HepG2 (cell line): ENCODE results near the gene PMEL. TPM values are rescaled to one million over a fixed set of nuclear protein-coding genes. Genes with fewer than 3 reads are reported as not detected.

Source experiments
- ARID4A ChIP-seq: sonication (generic); formaldehyde crosslinking; IDR thresholded peaks from 2 replicates; pipeline ENCODE4 v1.5.0; 2020; ENCODE audit warnings: mild to moderate bottlenecking, missing genetic modification reagents, borderline replicate concordance
- ATF1 ChIP-seq: IDR thresholded peaks from 2 replicates; pipeline ENCODE4 v1.6.1; 2016; ENCODE audit warnings: mild to moderate bottlenecking, control low read depth
- CERS6 ChIP-seq: sonication (generic); formaldehyde crosslinking; IDR thresholded peaks from 2 replicates; pipeline ENCODE4 v1.5.0; 2020; ENCODE audit warnings: missing genetic modification reagents
- GMEB2 ChIP-seq: IDR thresholded peaks from 2 replicates; pipeline ENCODE4 v1.6.1; 2016; ENCODE audit warnings: missing biosample characterization, missing genetic modification reagents, low read depth
- HOXD1 ChIP-seq: sonication (generic); formaldehyde crosslinking; IDR thresholded peaks from 2 replicates; pipeline ENCODE4 v1.5.0; 2020; ENCODE audit warnings: missing genetic modification reagents
- KDM5A ChIP-seq: fragments of 200-600 bp; sonication (generic); IDR thresholded peaks from 2 replicates; pipeline ENCODE4 v1.7.0; 2018; ENCODE audit warnings: antibody characterized with exemption, mild to moderate bottlenecking, low read length, borderline replicate concordance
- MAX ChIP-seq: IDR thresholded peaks from 2 replicates; pipeline ENCODE4 v1.6.1; 2012; ENCODE audit warnings: inconsistent platforms
- MED8 ChIP-seq: sonication (generic); formaldehyde crosslinking; IDR thresholded peaks from 2 replicates; pipeline ENCODE4 v1.8.1; 2023; ENCODE audit warnings: mild to moderate bottlenecking, missing genetic modification reagents; ENCODE audit not compliant: insufficient replicate concordance
- MIER2 ChIP-seq: IDR thresholded peaks from 2 replicates; pipeline ENCODE4 v1.6.1; 2016; ENCODE audit warnings: missing biosample characterization, missing genetic modification reagents
- NAIF1 ChIP-seq: sonication (generic); formaldehyde crosslinking; IDR thresholded peaks from 2 replicates; pipeline ENCODE4 v1.5.0; 2020; ENCODE audit warnings: mild to moderate bottlenecking, missing genetic modification reagents, borderline replicate concordance
- NONO ChIP-seq, 2 experiments: fragments of 450-650 bp in 1 of 2; sonication (generic) in 1 of 2; formaldehyde crosslinking in 1 of 2; IDR thresholded peaks in 1 of 2; conservative IDR thresholded peaks in 1 of 2; 2 replicates each; pipeline versions ENCODE4 v1.6.1 to v1.8.0; 2017 to 2022; ENCODE audit warnings: mild to moderate bottlenecking in 1 of 2, missing genetic modification reagents in 1 of 2, moderate library complexity in 1 of 2
- NPAS2 ChIP-seq: sonication (generic); formaldehyde crosslinking; IDR thresholded peaks from 2 replicates; pipeline ENCODE4 v1.8.0; 2022; ENCODE audit warnings: mild to moderate bottlenecking, missing genetic modification reagents, borderline replicate concordance
- POLR2AphosphoS2 ChIP-seq: IDR thresholded peaks from 2 replicates; pipeline ENCODE4 v1.6.1; 2011; ENCODE audit warnings: low read depth, low read length, improper control_type of control experiment
- SP5 ChIP-seq: IDR thresholded peaks from 2 replicates; pipeline ENCODE4 v1.6.1; 2016; ENCODE audit warnings: low read depth, borderline replicate concordance
- TGIF2 ChIP-seq: IDR thresholded peaks from 2 replicates; pipeline ENCODE4 v1.6.1; 2016; ENCODE audit warnings: control low read depth, missing compliant biosample characterization
- ZBTB2 ChIP-seq: sonication (generic); formaldehyde crosslinking; IDR thresholded peaks from 2 replicates; pipeline ENCODE4 v1.8.0; 2022; ENCODE audit warnings: low read depth, missing genetic modification reagents
- ZNF232 ChIP-seq: sonication (generic); formaldehyde crosslinking; IDR thresholded peaks from 2 replicates; pipeline ENCODE4 v1.4.0; 2020; ENCODE audit warnings: missing genetic modification reagents, borderline replicate concordance
- ZNF264 ChIP-seq: sonication (generic); formaldehyde crosslinking; IDR thresholded peaks from 2 replicates; pipeline ENCODE4 v1.4.0; 2020; ENCODE audit warnings: missing genetic modification reagents
- ZNF484 ChIP-seq: sonication (generic); formaldehyde crosslinking; IDR thresholded peaks from 2 replicates; pipeline ENCODE4 v1.5.1; 2020; ENCODE audit warnings: mild to moderate bottlenecking, low read depth, missing genetic modification reagents, borderline replicate concordance
- ZNF629 ChIP-seq: sonication (generic); formaldehyde crosslinking; conservative IDR thresholded peaks from 2 replicates; pipeline ENCODE4 v1.5.0; 2020; ENCODE audit warnings: missing genetic modification reagents
- polyA plus RNA-seq, 8 experiments: library from polyadenylated mRNA; depleted of rRNA in 3 of 8; stranded (reverse) in 7 of 8; unstranded in 1 of 8; fragments of >200 nt; fragmentation: Illumina TruSeq in 4 of 8; extraction: Trizol in 4 of 8; gene quantifications; 2 replicates each; pipeline versions ENCODE4 v1.2.1 to v1.2.3, GENCODE V29; 2011 to 2016; ENCODE audit warnings: low read depth in 4 of 8, missing spikeins in 1 of 8, mixed read lengths in 1 of 8; ENCODE audit not compliant: insufficient read depth in 1 of 8
- total RNA-seq, 5 experiments: library from RNA; depleted of rRNA; stranded (reverse); fragments of >200 nt; fragmentation: Illumina TruSeq; extraction: Trizol; gene quantifications; 2 replicates each; pipeline ENCODE4 v1.2.3, GENCODE V29; 2016; ENCODE audit warnings: low read depth in 1 of 5

The PMEL gene
- total and polyA plus RNA-seq, 2 of the 13 experiments (the other 11 are each of a cell fraction or from before 2014, with no cell fraction given) = 0.49 to 3.3 TPM

- TF ChIP-seq ZNF232 (CRISPR knock-in tag) = peak; percentile 11; the same call in 1 of the 2 replicates
- TF ChIP-seq SP5 = peak; percentile 67; the same call in 1 of the 2 replicates
- no peak for TF ChIP-seq NPAS2
- TF ChIP-seq ZNF264 (CRISPR knock-in tag) = peak; percentile 58; the same call in 1 of the 2 replicates
- peak; percentile 9; the same call in 1 of the 2 replicates for TF ChIP-seq ARID4A (CRISPR knock-in tag)
- TF ChIP-seq NONO (IDR thresholded peaks at IDR 0.05) = no peak
- 0 out of 2 replicates have a peak, but pooled peaks have one; percentile 60 for TF ChIP-seq NONO (CRISPR knock-in tag; conservative IDR thresholded peaks at IDR 0.05)
- no peak for TF ChIP-seq TGIF2
- TF ChIP-seq MED8 = peak; percentile 64
- TF ChIP-seq MIER2 (CRISPR knock-in tag) = no peak
- no peak for TF ChIP-seq GMEB2 (CRISPR knock-in tag)
- no peak for TF ChIP-seq ZNF484 (CRISPR knock-in tag)
- 0 out of 2 replicates have a peak, but pooled peaks have one; percentile 20 for TF ChIP-seq NAIF1
- 0 out of 2 replicates have a peak, but pooled peaks have one; percentile 40 for TF ChIP-seq ATF1 (CRISPR knock-in tag)
- no peak for TF ChIP-seq POLR2AphosphoS2
- no peak for TF ChIP-seq ZNF629 (CRISPR knock-in tag)
- TF ChIP-seq ZBTB2 (CRISPR knock-in tag) = peak; percentile 99
- TF ChIP-seq MAX = 0 out of 2 replicates have a peak, but pooled peaks have one; percentile 19
- TF ChIP-seq CERS6 = 0 out of 2 replicates have a peak, but pooled peaks have one; percentile 50
- TF ChIP-seq KDM5A = peak; percentile 83; the same call in 1 of the 2 replicates
- 0 out of 2 replicates have a peak, but pooled peaks have one; percentile 38 for TF ChIP-seq HOXD1 (CRISPR knock-in tag)
Observed at GRCh38 chr12:55926738-55927587, 38.9 kb downstream of the PMEL start (continued).
